ENCODE measurements around the gene LINC00237.

LINC00237 gene

DNA sequence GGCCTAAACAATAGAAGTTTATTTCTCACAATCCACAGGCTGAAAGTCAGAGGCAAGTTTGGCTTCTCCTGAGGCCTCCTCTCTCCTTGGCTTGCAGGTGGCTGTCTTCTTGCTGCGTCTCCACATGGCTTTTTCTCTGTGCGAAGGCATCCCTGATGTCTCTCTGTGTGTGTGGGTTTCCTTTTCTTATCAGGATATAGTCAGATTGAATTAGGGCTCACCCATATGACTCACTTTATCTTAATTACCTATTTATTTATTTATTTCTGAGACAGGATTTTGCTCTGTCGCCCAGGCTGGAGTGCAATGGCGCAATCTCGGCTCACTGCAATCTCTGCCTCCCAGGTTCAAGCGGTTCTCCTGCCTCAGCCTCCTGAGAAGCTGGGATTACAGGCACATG, 30.7 kb downstream of the LINC00237 start:
- H3K9me3 Mint-ChIP-seq = no peaks in the 10 kb centered on the region
- no peak for DNase-seq
- TF ChIP-seq, protein P1, sequence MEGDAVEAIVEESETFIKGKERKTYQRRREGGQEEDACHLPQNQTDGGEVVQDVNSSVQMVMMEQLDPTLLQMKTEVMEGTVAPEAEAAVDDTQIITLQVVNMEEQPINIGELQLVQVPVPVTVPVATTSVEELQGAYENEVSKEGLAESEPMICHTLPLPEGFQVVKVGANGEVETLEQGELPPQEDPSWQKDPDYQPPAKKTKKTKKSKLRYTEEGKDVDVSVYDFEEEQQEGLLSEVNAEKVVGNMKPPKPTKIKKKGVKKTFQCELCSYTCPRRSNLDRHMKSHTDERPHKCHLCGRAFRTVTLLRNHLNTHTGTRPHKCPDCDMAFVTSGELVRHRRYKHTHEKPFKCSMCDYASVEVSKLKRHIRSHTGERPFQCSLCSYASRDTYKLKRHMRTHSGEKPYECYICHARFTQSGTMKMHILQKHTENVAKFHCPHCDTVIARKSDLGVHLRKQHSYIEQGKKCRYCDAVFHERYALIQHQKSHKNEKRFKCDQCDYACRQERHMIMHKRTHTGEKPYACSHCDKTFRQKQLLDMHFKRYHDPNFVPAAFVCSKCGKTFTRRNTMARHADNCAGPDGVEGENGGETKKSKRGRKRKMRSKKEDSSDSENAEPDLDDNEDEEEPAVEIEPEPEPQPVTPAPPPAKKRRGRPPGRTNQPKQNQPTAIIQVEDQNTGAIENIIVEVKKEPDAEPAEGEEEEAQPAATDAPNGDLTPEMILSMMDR (IDR thresholded peaks at IDR 0.05) = no peak
- no peak overlapping the region for H3K27ac Mint-ChIP-seq
- no peaks in the 10 kb centered on the region for H3K27me3 Mint-ChIP-seq (ENCODE audit: low read depth, poor library complexity)
- H3K4me1 Mint-ChIP-seq = no peaks in the 10 kb centered on the region
- H3K4me3 Mint-ChIP-seq = no peak overlapping the region
- H3K36me3 Mint-ChIP-seq (ENCODE audit: low read depth) = no peaks in the 10 kb centered on the region

DNA sequence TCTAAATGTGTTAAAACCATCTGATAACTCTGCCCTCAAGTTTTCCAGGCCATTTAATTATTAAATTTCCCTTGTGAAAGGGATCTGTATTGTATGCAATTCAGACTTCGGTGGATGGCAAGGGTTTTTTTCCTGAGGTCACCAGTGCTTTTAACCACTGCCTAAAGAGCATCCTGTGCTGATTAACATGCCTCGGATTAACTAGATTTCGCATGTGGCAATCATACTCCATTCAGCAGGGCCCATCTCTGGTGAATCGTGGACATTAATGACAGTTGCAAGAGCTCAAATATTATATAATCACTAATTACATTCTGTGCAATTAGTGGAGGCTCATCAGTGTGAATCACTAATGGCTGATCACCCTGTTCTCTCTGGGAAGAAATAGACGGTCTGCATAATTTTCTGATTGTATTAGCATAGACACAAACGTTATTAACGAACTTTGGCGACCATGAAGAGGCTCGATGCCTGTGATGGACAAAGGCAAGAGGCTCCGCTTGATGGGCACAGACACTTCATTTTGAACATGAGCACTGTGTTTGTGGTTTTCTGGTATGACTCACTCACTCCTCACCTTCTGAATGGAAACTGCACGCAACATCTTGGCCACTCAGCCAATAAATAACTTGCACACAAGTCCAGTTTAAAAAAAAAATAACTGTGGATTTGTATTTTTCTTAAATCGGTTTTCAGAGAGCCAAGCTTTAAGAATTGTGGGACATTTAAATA, 31.4 kb downstream of the LINC00237 start:
- TF ChIP-seq, protein P1 (IDR thresholded peaks at IDR 0.05) = no peak
- no peak for DNase-seq
- H3K36me3 Mint-ChIP-seq (ENCODE audit: low read depth) = no peaks in the 10 kb centered on the region
- no peak overlapping the region for H3K27ac Mint-ChIP-seq
- no peak overlapping the region for H3K4me3 Mint-ChIP-seq
- H3K9me3 Mint-ChIP-seq = no peaks in the 10 kb centered on the region
- no peaks in the 10 kb centered on the region for H3K27me3 Mint-ChIP-seq (ENCODE audit: low read depth, poor library complexity)
- no peaks in the 10 kb centered on the region for H3K4me1 Mint-ChIP-seq

DNA sequence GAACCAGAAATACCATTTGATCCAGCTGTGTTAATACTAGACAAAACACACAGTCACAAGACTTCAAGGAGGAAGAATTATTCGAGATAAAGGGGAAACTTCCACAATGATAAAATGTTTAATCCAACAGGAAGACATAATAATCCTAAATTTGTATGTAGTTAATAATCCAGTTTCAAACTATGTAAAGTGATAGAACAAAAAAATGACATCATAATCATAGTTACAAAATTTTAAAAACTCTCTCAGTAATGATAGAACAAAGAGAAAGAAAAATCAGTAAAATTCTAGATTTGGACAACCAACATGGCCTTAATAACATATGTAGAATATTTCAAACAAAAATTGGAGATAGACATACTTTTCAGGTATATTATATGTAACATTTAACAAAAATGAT, 38.9 kb downstream of the LINC00237 start:
- Mint-ChIP-seq H3K4me3 (no peak overlapping the region), H3K27ac (no peak overlapping the region), H3K9me3 (peaks cover 11% of the 10 kb centered on the region), H3K36me3 (ENCODE audit: low read depth) (no peaks in the 10 kb centered on the region), H3K27me3 (ENCODE audit: low read depth, poor library complexity) (no peaks in the 10 kb centered on the region), H3K4me1 (no peaks in the 10 kb centered on the region)
- TF ChIP-seq, protein P1 (IDR thresholded peaks at IDR 0.05) = no peak
- no peak for DNase-seq

DNA sequence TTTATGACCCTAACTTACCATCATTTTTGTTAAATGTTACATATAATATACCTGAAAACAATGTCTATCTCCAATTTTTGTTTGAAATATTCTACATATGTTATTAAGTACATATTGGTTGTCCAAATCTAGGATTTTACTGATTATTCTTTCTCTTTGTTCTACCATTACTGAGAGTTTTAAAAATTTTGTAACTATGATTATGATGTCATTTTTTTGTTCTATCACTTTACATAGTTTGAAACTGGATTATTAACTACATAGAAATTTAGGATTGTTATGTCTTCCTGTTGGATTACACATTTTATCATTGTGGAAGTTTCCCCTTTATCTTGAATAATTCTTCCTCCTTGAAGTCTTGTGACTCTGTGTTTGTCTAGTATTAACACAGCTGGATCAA, 41.2 kb downstream of the LINC00237 start:
- Mint-ChIP-seq H3K27me3 (ENCODE audit: low read depth, poor library complexity) (peaks cover 4% of the 10 kb centered on the region), H3K4me3 (no peak overlapping the region), H3K27ac (no peak overlapping the region), H3K4me1 (no peaks in the 10 kb centered on the region), H3K9me3 (peaks cover 18% of the 10 kb centered on the region), H3K36me3 (ENCODE audit: low read depth) (no peaks in the 10 kb centered on the region)
- TF ChIP-seq, protein P1 (IDR thresholded peaks at IDR 0.05) = no peak
- DNase-seq = no peak

DNA sequence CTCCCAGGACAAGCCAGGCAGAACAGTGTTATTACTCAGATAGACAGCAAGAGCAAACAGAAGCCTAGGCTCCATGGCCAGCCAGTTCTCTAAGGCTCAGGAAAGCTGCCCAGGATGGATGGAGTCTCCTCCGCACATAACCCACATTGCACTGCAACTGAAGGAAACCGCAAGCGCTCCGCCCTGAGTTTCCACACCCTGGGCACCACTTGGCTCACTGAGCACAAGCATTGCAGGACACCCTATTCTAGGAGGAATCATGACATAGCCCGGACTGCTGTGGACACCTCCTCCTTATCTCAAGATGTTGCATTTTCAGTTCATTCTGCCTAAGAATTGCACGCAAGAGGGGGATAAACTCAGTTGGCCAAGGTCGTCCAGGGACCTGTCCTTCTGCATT, 42.9 kb downstream of the LINC00237 start:
- no peak for DNase-seq
- no peak overlapping the region for H3K4me3 Mint-ChIP-seq
- H3K27ac Mint-ChIP-seq = no peak overlapping the region
- H3K27me3 Mint-ChIP-seq (ENCODE audit: low read depth, poor library complexity) = peaks cover 4% of the 10 kb centered on the region
- no peaks in the 10 kb centered on the region for H3K4me1 Mint-ChIP-seq
- H3K9me3 Mint-ChIP-seq = peaks cover 28% of the 10 kb centered on the region
- no peaks in the 10 kb centered on the region for H3K36me3 Mint-ChIP-seq (ENCODE audit: low read depth)
- TF ChIP-seq, protein P1 (IDR thresholded peaks at IDR 0.05) = no peak
